ENCODE results near the gene MBD3L1.

MBD3L1 gene

GRCh38 chr19:8832132-8833021 is at the start of gene MBD3L1, which contains the start of gene ZNF558:
Gene MBD3L1, plus strand, starts transcription at chr19:8832377. Its CDS starts 10,302 bp downstream, at chr19:8842679.
Gene ZNF558, minus strand, starts transcription at chr19:8832304. Its CDS starts 9,645 bp downstream, at chr19:8822659.
- DNase-seq = peak; percentile 93 to 98

DNA sequence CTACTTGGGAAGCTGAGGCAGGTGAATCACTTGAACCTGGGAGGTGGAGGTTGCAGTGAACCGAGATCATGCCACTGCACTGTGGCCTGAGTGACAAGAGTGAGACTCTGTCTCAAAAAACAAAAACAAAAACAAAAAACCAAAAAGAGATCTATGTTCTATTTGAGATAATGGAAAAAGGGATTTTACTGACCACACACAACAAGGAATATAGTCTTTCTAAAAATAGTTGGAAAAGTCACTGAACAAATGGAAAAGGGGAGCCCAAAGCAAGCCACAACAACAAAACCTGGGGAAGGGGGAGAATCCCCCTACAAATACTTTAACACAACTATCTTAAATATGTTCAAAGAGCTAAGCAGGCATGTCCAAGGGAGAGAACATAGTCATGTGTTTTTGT is 37.4 kb upstream of the MBD3L1 start:
- no peak for DNase-seq

DNA sequence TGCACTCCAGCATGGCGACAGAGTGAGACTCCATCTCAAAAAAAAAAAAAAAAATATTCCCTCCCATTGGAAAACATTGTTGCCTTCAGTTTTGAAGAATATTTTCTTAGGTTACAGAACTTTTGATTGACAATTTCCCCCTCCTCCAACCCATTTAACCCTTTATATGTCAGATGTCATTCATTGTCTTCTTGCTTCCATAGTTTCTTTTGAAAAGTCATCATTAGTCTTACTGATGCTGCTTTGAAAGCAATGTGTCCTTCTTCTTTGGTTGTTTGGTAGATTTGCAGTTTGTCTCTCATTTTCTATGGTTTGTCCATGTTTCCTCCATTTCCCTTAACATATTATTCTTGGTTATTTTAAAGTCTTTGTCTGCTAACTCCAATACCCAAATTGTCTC is 25.5 kb upstream of the MBD3L1 start:
- DNase-seq = no peak

DNA sequence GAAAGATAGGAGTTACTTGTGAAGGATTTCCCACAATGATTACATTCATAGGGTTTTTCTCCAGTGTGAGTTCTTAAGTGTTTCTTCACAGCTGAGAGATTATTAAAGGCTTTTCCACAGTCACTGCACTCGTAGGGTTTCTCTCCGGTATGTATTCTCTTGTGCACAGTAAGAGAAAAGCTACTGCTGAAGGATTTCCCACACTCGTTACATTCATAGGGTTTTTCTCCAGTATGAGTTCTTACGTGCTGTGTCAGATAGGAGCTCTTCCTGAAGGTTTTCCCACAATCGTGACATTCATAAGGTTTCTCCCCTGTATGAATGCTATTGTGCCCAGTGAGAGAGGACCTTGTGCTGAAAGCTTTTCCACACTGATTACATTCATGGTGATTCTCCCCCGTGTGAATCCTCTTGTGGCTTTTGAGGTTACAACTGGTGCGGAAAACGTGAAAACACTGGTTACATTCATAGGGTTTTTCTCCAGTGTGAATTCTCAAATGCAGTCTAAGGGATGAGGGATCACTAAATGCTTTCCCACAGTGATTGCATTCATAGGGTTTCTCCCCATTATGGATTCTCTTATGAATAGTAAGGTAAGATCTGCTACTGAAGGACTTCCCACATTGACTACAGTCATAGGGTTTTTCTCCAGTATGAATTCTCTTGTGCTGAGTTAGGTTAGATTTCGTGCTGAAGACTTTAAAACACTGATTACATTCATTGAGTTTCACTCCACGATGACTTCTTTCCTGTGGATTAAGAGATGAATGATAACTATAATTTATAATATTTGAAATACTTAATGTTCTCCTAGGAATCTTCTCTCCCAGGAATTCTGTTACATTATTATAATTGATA is 20.6 kb upstream of the MBD3L1 start:
- DNase-seq = no peak

DNA sequence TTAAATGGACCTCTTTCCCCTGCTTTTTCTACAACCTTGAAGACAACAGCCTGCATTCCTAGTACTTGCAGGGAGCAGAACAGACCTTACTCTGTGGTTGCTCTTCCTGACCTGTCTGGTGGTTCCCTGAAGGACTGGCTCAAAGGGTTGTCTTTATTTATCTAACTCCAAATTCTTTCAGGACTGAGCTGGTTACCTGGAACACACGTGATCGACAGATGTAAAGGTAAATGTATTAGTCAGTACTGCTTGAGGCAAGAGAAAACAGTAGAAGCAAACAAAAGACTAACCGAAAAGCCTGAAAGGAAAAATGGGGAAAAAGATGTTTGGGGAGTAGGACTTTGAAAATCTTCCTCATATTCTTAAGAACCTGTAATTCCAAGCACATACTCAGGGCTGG is 18.0 kb upstream of the MBD3L1 start:
- no peak for DNase-seq

- no peak for DNase-seq
Observed at GRCh38 chr19:8815780-8816179, 16.4 kb upstream of the MBD3L1 start.

DNA sequence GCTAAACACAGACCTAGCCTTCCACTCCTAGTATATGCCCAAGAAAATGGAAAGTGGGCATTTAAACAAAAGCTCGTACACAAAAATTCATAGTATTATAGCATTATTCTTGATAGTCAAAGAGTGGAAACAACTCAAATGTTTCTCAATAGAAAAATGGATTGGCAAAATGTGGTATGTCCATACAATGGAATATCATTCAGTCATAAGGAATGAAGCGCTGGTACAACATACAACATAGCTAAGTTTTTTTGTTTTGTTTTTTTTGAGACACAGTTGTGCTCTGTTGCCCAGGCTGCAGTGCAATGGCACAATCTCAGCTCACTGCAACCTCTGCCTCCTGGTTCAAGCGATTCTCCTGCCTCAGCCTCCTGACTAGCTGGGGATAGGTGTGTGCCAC is 11.9 kb upstream of the MBD3L1 start:
- no peak for DNase-seq

- DNase-seq = no peak
Observed at GRCh38 chr19:8821748-8822241, 10.4 kb upstream of the MBD3L1 start.

DNA sequence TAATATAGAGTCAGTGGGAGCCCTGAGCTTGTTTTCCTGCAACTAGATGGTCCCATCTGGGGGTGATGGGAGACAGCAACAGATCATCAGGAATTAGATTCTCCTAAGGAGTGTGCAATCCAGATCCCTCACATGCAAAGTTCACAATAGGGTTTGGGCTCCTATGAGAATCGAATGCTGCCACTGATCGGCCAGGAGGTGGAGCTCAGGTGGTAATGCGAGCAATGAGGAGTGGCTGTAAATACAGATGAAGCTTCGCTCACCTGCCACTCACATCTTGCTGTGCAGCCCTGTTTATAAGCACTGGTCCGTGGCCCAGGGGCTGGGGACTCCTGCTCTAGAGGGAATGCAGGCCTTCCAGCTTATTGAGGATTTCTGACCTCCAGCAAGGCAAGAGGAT is 5.8 kb upstream of the MBD3L1 start:
- no peak for DNase-seq

GRCh38 chr19:8827277-8827676 is 4.9 kb upstream of the MBD3L1 start:
- DNase-seq = no peak

GRCh38 chr19:8831373-8831772 is 804 bp upstream of the MBD3L1 start:
- DNase-seq = no peak

DNA sequence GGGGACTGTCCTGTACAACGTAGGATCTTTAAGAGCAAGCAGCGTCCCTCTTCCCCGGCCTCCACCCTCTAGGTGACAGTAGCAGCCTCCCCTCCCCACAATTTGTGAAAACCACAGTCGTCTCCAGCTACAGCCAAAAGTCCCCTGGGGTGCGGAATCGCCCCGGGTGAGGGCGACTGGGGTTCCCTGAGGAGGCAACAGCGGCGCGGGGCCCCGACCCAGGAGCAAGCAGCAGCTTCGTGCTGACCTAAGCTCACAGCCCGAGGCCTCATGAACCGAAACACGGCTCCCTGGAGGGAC is 395 bp upstream of the MBD3L1 start:
- no peak for DNase-seq

- DNase-seq = no peak
Observed at GRCh38 chr19:8835446-8835845, 3.3 kb downstream of the MBD3L1 start.

- no peak for DNase-seq
Observed at GRCh38 chr19:8835877-8836276, 3.7 kb downstream of the MBD3L1 start.

- no peak for DNase-seq
Observed at GRCh38 chr19:8840708-8841107, 8.5 kb downstream of the MBD3L1 start.

DNA sequence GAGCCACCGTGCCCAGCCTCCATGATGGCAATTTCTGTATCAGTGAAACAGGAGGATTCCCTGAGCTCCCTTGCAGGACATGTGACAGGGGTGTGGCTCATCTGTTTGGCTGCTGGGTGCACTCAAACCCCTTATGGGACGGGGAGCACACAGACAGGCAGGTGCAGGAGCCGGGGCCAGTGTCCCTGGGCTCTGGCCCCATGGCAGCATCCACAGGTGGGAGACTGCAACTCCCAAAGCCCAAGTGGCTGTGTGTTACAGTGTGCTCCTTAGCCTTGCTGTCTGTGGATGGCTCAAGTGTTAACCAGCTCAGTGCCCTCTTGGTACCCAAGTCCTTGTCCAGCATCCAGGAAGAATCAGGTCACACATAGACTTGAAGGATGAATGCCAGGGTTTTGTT is 14.6 kb downstream of the MBD3L1 start:
- no peak for DNase-seq

- DNase-seq = no peak
Observed at GRCh38 chr19:8849232-8849631, 17.1 kb downstream of the MBD3L1 start.

DNA sequence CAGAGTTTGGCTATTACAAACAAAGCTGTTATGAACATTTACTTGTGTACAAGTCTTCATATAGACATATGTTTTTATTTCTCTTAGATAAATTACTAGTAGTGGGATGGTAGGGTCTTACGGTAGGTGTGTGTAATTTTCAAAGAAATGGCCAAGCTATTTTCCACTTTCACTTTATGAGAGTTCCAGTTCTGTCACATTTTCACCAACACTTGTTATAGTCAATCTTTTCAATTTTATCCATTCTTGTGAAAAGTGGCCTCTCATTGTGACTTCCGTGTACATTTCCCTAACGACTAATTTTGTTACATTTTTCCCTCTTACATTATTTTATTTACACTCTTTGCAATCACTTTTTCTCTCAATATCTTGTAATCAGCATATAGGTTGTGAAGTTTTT is 18.3 kb downstream of the MBD3L1 start:
- no peak for DNase-seq

DNA sequence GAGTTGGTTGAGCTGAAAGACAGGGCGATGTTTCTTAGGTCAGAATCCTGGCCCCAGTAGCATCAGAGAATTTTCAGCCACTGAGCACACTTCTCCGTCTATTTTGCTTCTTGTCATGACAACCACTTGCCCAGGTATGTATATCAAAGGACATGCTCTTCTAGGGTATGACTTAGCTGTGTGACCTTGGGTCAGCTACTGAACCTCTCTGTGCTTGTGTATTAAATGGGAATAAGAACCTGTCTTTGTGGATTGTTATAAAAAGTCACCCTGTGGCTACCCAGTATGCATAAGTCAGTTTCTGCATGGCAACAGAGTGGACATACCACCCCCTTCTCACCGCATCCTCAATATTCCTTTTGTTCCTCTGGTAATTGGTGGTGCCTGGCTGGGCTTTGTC is 26.1 kb downstream of the MBD3L1 start:
- no peak for DNase-seq

DNA sequence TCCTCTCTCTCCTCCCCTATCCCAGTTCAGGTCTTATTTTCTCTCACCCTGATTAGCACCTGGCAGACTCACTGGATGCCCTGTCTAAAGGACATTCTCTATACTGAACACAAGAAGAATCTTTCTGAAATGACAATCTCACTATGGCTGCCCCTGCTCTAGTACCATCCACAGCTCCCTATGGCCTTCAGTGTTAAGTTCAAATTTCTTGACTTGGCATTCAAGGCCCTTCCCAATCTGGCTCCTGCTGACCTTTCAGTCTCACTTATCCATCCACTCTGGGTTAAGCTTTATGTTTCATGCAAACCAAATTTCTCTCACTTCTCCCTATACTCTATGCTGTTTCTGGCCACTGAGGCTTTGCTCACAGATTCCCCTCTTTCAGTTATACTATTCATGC is 34.2 kb downstream of the MBD3L1 start:
- no peak for DNase-seq

DNA sequence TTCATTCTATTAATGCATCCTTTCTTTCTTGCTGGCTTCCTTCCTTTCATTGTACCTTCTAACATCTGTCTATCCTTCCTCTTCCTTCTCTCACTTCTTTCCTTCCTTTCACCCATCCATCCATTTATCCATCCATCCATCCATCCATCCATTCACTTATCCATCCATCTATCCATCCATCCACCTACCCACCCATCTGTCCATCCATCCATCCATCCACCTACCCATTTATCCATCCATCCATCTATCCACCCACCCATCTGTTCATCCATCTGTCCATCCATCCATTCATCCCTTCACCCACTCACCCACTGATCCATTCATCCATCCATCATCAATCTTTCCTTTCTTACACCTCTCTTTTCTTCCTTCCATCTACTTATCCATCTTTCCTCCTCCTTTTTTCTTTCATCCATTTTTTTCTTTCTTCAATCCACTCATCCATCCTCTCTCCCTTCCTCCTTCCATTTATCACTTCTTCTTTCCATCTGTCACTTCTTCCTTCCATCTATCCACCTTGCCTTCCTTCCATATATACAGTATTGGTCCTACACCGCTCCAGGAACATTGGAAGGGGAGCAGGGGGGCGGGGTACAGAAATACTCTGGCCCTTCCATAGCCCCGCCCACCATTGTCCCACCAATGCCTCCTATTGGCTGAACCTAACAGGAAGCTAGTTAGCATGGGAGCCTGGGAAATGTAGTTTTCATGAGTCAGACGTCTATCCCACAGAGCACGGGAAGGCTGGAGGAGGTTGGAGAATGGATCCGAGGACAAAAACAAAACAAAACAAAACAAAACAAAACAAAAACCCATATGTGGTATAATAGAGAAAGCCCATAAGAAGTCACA is 45.9 kb downstream of the MBD3L1 start:
- no peak for DNase-seq

- no peak for DNase-seq
Observed at GRCh38 chr19:8880868-8881488, 48.8 kb downstream of the MBD3L1 start.

GRCh38 chr19:8881512-8881911 is 49.3 kb downstream of the MBD3L1 start:
- no peak for DNase-seq
